Fibroblast of gingiva (primary cell): ENCODE results near the gene SPSB1.

Source experiments
- DNase-seq: peaks from one replicate; pipeline ENCODE4 v3.0.0-alpha.2; 2011; ENCODE audit warnings: low read depth

Gene SPSB1

DNA sequence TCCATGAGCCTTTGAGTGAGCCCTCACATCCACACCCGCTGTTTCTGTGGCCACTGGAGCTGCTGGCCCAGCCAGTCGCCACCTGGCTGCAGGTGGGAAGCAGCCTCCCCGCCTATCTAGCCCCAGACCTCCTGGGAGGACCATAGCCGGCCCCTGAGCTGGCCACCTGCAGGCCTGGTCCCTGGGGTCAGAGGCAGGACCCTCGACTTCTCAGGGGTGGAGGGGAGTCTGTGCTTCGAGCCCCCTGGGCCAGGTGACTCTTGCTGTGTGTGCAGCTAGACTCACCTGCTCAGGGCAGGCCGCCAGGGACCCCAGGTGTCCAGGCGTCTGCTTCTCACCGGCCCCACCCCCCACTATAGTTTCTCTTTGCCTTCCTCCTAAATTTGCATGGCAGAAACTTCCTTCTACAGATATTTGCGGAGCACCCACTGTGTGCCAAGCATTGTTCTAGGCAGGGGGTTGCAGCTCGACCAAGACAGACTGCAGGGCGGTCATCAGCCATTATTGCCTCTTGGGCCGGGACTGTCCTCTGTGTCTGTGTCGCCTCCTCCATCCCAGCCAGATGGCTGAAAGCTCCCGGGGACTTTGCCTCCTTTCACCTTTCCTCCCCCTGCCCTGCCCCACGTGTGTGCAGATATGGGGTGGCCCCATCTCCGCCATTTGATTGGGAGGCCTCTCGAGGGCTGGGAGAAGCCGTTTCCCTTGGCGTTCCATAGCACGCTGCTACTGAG is 27.3 kb downstream of the SPSB1 start:
- DNase-seq: no peak

DNA sequence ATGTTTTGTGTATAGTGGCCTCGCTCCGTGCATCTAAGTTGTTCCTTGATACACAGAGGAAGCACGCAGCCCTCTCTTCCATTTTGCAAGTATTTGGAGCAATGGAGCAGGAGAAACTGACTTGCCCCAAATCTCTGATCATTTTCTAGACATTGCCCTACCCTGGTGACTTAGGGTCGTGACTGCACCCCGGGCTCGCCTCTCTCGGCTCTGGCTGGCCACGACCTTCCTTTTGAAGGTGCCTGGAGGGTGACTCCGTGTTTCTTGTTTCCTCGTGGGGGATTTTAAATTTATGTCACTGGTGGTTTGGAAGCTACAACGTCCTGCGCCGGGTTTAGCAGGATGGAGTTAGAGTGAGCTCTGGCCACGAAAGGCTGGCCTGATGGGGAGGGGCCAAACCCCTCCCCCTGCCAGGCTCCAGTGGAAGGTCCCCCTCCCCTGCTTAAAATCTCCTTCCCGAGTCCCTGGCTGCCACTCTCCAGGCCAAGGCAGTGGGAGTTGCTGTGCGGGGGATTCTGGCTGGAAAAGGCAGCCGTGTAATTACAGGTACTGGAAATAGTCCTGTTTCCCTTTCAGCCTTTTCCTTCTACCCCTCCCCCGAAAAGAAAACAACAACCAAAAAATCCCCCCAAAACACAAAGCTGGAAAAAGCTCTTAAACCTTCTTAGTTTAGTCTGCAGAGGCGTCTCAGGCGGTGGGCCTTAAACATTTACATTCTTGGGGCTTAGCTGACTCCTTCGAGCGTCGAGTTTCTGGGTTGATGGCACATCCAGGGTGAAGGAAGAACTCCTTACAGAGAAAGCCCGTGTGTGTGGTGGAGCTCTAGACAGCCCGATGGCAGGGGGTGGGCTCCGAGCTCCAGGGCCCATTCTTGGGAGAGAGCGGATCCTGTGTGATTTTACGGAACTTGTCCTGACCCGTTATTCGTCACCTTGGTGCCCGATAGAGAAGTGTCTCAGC is 28.1 kb downstream of the SPSB1 start:
- DNase-seq: no peak

DNA sequence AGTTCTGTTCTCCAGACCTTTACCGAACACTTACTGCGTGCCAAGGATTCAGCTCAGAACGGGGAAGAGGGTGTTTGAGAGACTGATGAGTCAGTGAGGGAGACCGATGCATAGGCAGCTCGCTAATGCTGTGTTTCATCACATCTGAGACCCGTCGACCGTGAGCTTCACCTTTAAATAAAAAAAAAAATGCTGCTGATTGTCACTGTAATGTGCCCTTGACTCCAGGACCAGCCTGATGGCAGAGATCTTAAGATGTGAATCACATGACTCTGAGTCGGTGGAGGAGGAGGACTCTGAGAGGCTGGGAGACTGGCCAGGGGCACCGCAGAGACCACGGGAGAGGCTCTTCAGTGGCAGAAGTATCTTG is 28.8 kb downstream of the SPSB1 start:
- DNase-seq: peak; percentile 60

- no peak for DNase-seq
Observed at GRCh38 chr1:9321986-9322660, 29.4 kb downstream of the SPSB1 start.

DNA sequence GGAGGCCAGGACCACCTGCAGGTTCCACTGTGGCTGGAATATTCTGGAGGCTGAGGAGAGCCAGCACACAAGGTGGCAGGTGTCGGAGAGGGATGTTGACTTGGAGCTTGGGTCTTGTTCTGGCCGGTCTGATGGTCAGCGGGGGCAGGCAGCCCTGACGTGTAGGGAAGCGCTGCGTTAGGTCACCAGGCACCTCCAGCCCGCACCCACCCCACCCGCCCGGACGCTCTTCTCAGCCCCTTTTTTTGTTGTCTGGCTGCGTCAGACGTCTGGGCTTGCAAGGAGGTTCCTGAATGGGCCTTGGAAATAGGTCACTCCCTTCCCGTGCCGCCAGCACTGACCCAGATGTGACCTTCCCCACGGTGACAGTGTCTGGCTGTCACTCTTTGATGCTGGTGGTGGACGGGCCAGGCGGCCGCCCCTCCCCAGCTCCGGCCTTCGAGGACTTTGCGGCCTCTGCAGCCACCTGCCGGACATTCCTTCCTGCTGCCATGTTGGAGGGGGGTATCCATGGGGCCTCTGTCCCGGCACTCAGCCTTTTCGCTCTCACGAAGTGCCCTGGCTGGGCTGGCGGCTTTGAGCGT is 30.1 kb downstream of the SPSB1 start:
- no peak for DNase-seq

- no peak for DNase-seq
Observed at GRCh38 chr1:9324246-9325096, 31.8 kb downstream of the SPSB1 start.

DNA sequence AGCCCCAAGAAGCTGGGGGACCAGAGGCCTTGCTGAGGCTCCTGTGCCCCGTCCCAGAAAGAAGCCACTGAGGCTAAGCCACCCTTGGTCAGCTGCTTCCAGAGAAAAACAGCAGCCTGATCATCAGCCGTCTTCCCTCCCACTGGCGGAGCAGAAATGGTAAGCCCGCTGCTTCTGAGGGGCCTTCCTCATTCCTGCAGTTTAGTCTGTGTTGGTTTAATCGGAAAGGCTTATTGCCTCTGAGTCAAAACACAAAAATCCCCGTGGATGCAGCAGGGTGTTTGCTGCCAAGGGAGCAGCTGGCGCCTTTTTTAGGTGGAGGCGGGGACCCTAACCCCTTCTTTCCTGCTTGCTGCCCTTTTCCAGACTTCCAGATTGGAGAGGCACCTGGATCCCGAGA is 33.9 kb downstream of the SPSB1 start:
- peak; percentile 43 for DNase-seq

DNA sequence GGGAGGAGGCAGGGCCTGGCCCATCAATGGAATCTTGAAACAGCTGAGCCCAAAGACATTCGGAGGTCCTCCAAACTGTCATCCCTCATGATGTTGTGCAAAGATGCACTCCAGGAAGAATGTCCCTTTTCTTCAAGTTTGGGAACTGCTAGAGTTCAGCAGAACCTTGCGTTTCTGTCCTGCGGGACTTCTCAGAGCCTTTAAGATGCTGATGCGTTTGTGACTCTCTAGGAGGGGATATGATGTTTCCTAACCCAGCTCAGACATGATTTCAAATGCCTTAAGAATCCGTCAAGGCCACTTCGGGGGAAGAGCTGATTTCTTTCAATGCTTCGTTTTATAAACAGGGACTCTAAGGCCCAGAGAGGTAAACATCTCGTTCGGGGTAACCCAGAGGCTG is 35.5 kb downstream of the SPSB1 start:
- DNase-seq: no peak

DNA sequence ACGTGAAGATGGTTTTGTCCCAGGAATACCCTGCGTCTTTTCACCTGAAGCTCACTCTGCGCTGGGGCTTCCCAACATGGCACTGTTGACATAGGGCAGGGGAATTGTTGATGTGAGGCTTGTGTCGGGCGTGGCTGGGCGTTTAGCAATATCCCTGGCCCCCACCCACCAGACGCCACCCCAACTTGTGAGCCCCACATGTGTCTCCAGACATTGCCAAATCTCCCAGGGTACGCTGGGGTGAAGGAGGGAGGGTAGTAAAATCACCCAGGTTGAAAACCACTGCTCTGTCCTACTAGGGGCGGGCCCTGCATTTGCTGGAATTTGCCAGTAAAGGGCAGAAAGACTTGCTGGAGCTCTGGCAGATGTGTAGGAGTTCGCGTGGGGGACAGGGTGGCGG is 36.0 kb downstream of the SPSB1 start:
- no peak for DNase-seq

DNA sequence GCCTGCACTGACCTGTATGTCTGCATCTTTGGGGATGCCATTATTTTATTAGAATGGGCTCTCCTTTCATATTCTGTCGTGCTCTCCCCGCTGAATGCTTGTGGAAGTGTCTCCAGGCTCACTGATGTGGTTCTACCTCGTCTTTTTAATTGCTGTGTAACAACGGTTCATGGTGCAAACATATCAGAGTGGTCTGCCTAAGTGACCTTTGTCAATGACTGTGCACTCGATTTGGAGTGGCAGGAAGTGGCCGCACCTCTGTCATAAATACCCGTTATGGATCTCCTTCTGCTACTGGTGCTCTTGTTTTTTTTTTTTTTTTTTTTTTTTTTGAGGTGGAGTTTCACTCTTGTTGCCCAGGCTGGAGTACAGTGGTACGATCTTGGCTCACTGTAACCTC is 38.3 kb downstream of the SPSB1 start:
- DNase-seq: no peak

DNA sequence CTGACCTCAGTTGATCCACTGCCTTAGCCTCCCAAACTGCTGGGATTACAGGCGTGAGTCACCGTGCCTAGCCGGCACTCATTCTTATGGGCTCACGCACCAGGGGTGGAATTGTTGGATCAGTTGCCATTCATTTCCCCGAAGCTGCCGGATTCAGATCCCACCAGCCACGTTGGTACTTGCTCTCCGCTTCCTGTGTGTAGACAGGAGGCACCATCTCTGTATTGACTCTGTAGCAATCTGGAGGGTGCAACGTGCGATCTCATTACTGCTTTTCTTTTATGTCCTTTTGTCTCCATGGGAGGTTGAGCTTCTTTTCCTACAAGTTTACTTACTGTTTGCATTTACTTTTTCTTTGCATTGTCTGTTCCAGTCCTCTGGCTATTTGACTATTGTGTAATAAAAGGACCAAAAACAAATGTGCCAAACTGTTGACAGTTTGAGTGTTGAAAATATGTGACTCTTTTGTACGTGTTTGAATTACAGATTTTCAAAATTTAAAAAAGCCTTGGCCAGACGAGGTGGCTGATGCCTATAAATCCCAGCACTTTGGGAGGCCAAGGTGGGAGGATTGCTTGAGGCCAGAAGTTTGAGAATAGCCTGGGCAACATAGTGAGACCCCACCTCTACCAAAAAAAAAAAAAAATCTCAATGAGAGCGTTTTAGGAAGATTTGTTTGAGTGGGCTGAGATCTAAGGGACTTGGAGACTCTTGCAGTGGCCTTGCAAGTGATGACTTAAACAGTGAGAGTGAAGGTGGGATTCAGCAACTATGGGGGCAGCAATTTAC is 39.1 kb downstream of the SPSB1 start:
- DNase-seq: no peak

GRCh38 chr1:9332513-9333143 is 39.9 kb downstream of the SPSB1 start:
- DNase-seq: no peak

DNA sequence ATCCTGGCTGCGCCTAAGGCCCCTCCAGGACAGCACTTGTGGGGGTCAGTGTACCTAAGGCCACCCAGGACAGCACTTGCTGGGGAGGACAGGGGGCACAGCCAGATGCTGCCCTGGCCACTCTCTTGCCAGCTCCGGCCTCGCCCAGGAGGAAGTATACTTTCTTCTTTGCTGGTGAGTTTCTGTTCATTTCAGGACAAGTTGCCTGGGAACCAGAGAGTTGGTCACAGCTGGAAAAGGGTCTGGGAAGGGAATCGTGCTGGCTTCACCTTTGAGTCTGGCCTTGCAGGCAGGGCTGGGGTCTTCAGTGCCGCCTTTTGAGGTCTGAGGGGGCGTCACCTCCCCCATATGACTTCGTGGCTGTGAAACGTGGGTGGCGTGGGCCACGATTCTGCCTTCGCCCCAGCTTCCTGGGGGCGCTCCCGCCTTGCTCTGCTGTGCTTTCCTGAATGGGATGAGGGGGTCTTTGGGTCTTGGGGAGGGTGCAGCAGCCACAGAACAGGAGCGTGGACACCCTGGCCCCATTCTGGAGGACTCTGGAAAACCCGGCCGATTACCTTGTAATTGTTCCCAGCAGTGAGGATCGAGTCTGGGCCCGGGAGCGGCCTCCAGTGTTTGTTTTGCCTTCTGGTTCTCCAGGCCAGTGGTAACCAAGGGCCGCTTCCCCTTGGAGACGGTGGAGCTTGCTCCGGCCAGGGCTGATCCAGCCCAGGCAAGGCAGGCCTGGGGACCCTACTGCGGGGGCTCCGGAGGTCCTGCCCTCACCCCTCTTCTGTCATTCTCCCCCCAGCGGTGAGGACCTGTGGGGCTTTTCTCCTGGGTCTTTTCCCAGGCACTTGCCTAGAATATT is 45.9 kb downstream of the SPSB1 start:
- DNase-seq: peak; percentile 47

DNA sequence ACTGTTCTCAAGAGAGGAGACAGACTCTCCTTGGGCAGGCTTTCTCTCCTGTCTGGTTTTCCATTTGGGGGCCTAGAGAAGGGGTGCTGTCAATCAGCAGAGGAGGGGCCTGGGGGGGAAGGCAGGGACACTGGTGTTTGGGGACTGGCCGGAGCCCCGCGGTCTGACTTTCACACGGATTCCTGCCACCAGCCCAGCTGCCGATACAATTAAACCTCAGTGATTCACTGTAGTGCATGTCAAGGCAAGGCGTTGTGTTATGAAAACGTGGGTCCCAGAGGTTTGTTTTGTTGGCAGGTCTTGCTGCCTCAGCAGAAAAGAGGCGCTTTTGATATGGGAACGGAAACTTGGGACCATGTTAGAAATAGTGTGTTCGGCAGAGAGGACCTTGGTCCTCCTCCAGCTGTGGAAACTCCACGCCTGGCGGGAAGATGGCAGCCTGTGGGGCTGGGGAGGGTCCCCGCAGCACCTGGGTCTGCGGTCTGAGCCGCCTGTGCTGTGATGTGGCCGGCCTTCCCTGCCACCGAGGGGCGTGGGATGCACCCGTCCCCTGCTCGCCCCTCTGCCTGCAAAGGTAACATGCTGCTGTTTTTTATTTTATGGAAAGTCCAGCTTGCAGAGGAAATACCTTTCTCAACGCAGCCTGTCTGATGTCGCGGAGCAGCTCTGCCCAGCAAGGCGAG is 47.6 kb downstream of the SPSB1 start:
- no peak for DNase-seq

DNA sequence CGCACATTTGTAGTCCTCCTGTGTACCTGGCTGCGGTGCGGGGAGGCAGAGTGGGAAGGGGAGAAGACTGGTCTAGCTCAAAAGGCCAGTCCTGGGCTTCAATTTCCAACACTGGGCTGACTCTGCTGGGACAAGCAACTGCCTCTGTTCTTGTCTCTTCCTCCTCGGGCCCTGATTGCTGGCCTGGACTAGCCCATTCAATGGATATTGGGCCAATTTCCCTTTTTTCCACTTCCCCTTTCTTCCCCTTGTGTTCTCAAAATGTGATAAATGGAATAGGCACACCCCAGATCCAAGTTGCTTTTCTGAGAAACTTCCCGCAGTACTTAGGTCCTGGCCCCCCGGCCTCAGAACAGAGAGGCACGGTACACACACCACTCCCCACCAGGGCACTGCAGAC is 48.2 kb downstream of the SPSB1 start:
- no peak for DNase-seq

DNA sequence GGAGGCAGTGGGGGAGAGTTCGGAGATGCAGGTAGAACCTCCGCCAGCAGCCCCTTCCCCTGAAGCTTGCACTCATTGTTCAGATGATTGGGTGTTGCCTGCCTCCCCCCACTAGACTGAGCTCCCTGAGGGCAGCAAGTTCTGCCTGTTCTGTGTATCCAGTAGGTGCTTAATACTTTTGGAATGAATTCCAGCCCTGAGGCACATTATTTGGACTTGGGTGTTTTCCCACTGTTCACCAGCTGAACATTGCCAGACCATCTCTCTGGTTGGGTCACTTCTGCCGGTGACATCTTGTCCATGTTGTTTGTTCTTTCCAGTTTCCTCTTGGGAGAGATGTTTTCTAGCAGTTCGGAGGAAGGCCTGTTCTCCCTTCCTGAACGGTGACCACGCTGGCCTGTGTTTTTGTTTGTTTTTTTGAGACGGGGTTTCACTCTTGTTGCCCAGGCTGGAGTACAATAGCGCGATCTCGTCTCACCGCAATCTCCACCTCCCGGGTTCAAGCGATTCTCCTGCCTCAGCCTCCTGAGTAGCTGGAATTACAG is 48.7 kb downstream of the SPSB1 start:
- DNase-seq: no peak

GRCh38 chr1:9343269-9343668 is 50.6 kb downstream of the SPSB1 start:
- DNase-seq: no peak
